ENCODE measurements around the gene COMMD3. TPM values are rescaled to one million over a fixed set of nuclear protein-coding genes. Genes with fewer than 3 reads are reported as not detected.

COMMD3 gene
- total RNA-seq = 10 to 100 TPM; 53.8 to 77.1 TPM

DNA sequence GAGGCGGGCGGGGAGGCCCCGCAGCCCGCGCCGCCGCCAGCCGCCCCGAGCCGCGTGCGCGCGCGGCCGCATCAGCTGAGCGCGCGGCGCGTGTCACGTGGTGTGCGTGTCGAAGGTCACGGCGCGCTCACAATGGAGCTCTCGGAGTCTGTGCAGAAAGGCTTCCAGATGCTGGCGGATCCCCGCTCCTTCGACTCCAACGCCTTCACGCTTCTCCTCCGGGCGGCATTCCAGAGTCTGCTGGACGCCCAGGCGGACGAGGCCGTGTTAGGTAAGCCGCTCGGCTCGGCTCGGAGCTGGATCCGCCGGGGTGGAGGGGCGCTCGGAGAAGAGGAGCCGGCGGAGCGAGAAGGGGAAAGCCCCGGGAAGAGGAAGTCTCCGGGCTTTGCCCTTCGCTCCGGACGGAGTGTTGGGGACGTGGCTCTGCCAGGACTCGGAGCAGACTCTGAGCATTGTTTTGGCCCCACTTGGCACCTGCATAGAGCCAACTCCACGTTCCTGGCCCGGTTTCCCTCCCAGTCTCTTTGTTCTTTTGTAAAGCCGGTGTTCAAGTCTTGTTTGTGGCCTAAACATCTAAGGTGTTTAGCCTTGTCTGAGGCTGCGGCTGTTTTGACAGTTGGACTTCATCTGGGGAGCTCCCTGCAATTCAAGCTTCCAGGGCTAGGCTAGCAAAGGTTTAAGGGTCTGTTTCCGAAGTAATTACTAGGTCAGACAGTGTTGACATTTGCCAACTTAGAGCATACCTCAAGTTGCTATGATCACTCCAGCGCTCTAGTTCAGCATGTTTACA lies at the start of gene COMMD3:
COMMD3 (plus strand) TSS at position 103 of the 790 bp plus-strand sequence; CDS start at position 133, 30 bp downstream.
- H3K9me3 Mint-ChIP-seq (ENCODE audit: low read depth) = no peaks in the 10 kb centered on the region
- DNase-seq = peak; percentile 88
- H3K4me3 Mint-ChIP-seq = peak within 1 kb of the TSS; percentile 94
- intact Hi-C loops (cut with DNase I, micrococcal nuclease) = loop anchor here (1.0 to 5.0 kb wide), 11 partner anchors 8 to 799 kb away; partner anchors contain the start of genes DNAJC1 (in 2 of the 2), MLLT10 (in 1 of the 2) and PIP4K2A (in 1 of the 2)
- H3K36me3 Mint-ChIP-seq (ENCODE audit: low read depth) = peaks cover 6% of the 10 kb centered on the region
- H3K27ac Mint-ChIP-seq = peak within 1 kb of the TSS; percentile 97
- H3K4me1 Mint-ChIP-seq = peaks cover 38% of the 10 kb centered on the region
- H3K27me3 Mint-ChIP-seq = peaks cover 7% of the 10 kb centered on the region
- ChIA-PET POLR2A (interaction anchor here (1.0 to 1.6 kb wide), 4 partner anchors 24 to 120 kb away, joined by 3 to 14 read pairs (median 4); no protein-coding TSS in a partner anchor), CTCF (interaction anchor here (0.5 to 1.5 kb wide), 4 partner anchors 7 to 774 kb away, joined by 3 to 4 read pairs (median 3); no protein-coding TSS in a partner anchor)
- ATAC-seq = peak; percentile 72

- H3K36me3 Mint-ChIP-seq (ENCODE audit: low read depth) = no peaks in the 10 kb centered on the region
- no peak overlapping the region for H3K4me3 Mint-ChIP-seq
- CTCF ChIA-PET = no interaction called here
- peaks cover 16% of the 10 kb centered on the region for H3K27me3 Mint-ChIP-seq
- no peaks in the 10 kb centered on the region for H3K9me3 Mint-ChIP-seq (ENCODE audit: low read depth)
- peaks cover 3% of the 10 kb centered on the region for H3K4me1 Mint-ChIP-seq
- ATAC-seq = peak; percentile 64
- POLR2A ChIA-PET = interaction anchor here (0.5 kb wide), 1 partner anchor 171 kb away, joined by 3 read pairs; no protein-coding TSS in a partner anchor
- intact Hi-C loops (cut with DNase I, micrococcal nuclease) = no loop called here
- peak; percentile 37 for DNase-seq
- H3K27ac Mint-ChIP-seq = no peak overlapping the region
These were observed 47.7 kb upstream of the COMMD3 start for GRCh38 chr10:22268503-22268902.

- Mint-ChIP-seq H3K4me1 (peaks cover 3% of the 10 kb centered on the region), H3K36me3 (ENCODE audit: low read depth) (no peaks in the 10 kb centered on the region), H3K27ac (no peak overlapping the region), H3K27me3 (peaks cover 5% of the 10 kb centered on the region), H3K9me3 (ENCODE audit: low read depth) (no peaks in the 10 kb centered on the region), H3K4me3 (no peak overlapping the region)
- intact Hi-C loops (cut with DNase I, micrococcal nuclease) = no loop called here
- ChIA-PET CTCF (no interaction called here), POLR2A (interaction anchor here (0.6 kb wide), 1 partner anchor 69 kb away, joined by 3 read pairs; no protein-coding TSS in a partner anchor)
- DNase-seq = peak; percentile 44
- peak; percentile 95 for ATAC-seq
These were observed 44.4 kb upstream of the COMMD3 start for GRCh38 chr10:22271786-22272185.

DNA sequence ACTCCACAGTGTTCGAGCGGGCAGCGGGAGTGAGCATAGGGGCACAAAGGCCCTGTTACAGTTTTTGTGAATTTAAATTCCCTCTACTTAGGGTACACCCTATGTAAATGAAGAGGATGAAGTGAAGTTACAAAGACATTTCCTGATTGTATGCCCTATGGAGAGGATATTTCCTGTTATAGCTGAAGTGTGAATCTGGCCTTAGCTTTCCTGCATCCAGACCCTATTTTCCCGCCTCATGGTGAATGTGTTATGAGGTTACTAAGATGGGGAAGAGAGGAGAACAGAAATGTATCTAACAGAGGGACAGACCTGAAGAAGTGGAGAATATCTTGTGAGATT lies 37.8 kb upstream of the COMMD3 start:
- no peak for ATAC-seq
- no peak for DNase-seq
- H3K36me3 Mint-ChIP-seq (ENCODE audit: low read depth) = no peaks in the 10 kb centered on the region
- no peaks in the 10 kb centered on the region for H3K9me3 Mint-ChIP-seq (ENCODE audit: low read depth)
- no peak overlapping the region for H3K27ac Mint-ChIP-seq
- H3K27me3 Mint-ChIP-seq = peaks cover 11% of the 10 kb centered on the region
- H3K4me3 Mint-ChIP-seq = no peak overlapping the region
- intact Hi-C loops (cut with DNase I, micrococcal nuclease) = no loop called here
- CTCF ChIA-PET = no interaction called here
- POLR2A ChIA-PET = no interaction called here
- H3K4me1 Mint-ChIP-seq = no peaks in the 10 kb centered on the region

- CTCF ChIA-PET = interaction anchor here (0.6 kb wide), 1 partner anchor 24 kb away, joined by 4 read pairs; no protein-coding TSS in a partner anchor
- H3K4me3 Mint-ChIP-seq = no peak overlapping the region
These were observed 36.1 kb upstream of the COMMD3 start for GRCh38 chr10:22280078-22280477.

DNA sequence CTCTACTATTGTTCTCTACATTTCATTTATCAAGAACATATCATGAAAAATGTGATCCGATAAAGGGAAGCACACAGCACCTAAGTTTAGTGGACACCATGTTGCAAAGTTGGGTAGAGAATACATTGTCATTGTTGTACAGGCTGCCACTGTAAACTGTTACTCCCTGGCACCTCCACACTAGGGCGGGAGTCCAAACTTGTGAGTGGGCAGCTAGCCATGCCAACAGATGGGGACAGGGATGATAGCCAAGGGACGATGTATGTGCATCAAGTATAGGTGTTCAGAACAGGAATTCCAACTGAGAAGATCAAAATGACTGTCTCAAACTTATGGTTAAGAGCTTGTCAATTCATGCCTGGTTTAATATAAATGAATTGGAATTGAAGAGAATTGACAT lies 31.1 kb upstream of the COMMD3 start:
- intact Hi-C loops (cut with DNase I, micrococcal nuclease) = no loop called here
- Mint-ChIP-seq H3K9me3 (ENCODE audit: low read depth) (no peaks in the 10 kb centered on the region), H3K36me3 (ENCODE audit: low read depth) (no peaks in the 10 kb centered on the region), H3K27ac (no peak overlapping the region), H3K4me1 (no peaks in the 10 kb centered on the region), H3K27me3 (peaks cover 9% of the 10 kb centered on the region), H3K4me3 (no peak overlapping the region)
- DNase-seq (no peak), ATAC-seq (no peak)
- CTCF ChIA-PET = interaction anchor here (1.3 kb wide), 1 partner anchor 291 kb away, joined by 3 read pairs; no protein-coding TSS in a partner anchor
- POLR2A ChIA-PET = interaction anchor here (0.6 kb wide), 1 partner anchor 25 kb away, joined by 4 read pairs; no protein-coding TSS in a partner anchor

More at GRCh38 chr10:22280078-22280477, 36.1 kb upstream of the COMMD3 start:
- intact Hi-C loops (cut with DNase I, micrococcal nuclease) = no loop called here
- no peak for ATAC-seq
- H3K27ac Mint-ChIP-seq = no peak overlapping the region
- no peaks in the 10 kb centered on the region for H3K4me1 Mint-ChIP-seq
- DNase-seq = no peak
- H3K9me3 Mint-ChIP-seq (ENCODE audit: low read depth) = no peaks in the 10 kb centered on the region
- POLR2A ChIA-PET = no interaction called here
- no peaks in the 10 kb centered on the region for H3K36me3 Mint-ChIP-seq (ENCODE audit: low read depth)
- peaks cover 12% of the 10 kb centered on the region for H3K27me3 Mint-ChIP-seq

DNA sequence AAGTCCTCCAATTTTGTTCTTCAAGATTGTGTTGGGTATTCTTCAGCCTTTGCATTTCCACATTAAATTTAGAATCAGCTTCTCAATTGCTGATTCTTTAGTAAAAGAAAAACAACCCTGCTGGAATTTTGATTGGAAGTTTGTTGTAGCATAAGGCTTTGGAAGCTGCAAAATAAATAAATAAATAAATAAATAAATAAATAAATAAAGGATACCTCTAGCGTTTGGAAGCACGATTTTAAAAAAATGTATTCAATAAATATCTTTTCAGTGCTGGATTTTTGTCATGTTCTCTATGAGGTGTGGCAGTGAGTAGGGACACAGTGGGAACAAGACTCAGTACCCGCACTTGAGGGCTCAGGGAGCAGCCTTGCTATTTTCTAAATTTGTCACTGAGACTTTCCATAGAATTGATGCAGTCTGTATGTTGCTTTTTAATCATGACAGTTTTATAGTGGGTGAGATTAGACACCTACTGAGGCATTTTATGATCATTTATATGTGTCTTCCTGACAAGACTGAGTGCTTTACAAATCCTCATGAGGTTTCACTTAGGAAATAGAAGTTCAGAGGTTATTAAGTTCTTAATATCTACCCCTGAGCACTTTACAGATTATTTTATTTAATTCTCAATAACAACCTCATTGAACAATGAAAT lies 22.3 kb upstream of the COMMD3 start:
- Mint-ChIP-seq H3K9me3 (ENCODE audit: low read depth) (no peaks in the 10 kb centered on the region), H3K27me3 (peaks cover 3% of the 10 kb centered on the region), H3K36me3 (ENCODE audit: low read depth) (no peaks in the 10 kb centered on the region), H3K4me1 (no peaks in the 10 kb centered on the region), H3K27ac (no peak overlapping the region), H3K4me3 (no peak overlapping the region)
- intact Hi-C loops (cut with DNase I, micrococcal nuclease) = no loop called here
- ChIA-PET POLR2A (no interaction called here), CTCF (interaction anchor here (0.9 kb wide), 1 partner anchor 24 kb away, joined by 3 read pairs; no protein-coding TSS in a partner anchor)
- ATAC-seq (no peak), DNase-seq (no peak)

- POLR2A ChIA-PET = no interaction called here
- H3K9me3 Mint-ChIP-seq (ENCODE audit: low read depth) = no peaks in the 10 kb centered on the region
- CTCF ChIA-PET = no interaction called here
These were observed 21.5 kb upstream of the COMMD3 start for GRCh38 chr10:22294694-22295093.

DNA sequence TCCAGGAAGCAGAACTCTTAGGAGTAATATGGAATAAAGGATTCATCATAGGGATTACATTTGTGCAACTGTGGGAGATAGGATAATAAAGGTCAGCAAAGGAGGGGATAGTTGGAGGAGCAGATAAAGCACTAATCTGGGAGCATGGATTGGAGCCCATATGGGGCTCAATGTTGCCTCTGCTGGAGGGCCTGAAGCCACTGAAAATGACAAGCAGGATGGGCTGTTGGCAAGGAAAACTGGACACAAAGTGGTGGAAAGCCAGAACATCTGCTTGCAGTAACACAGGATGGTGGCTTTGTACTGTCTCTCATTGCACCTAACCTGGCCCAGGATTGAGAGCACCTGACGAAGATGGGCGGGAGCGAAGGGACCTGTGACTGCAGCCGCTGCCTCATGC lies 15.0 kb upstream of the COMMD3 start:
- intact Hi-C loops (cut with DNase I, micrococcal nuclease) = no loop called here
- CTCF ChIA-PET = interaction anchor here (1.1 kb wide), 1 partner anchor 42 kb away, joined by 3 read pairs; no protein-coding TSS in a partner anchor
- no peak for ATAC-seq
- Mint-ChIP-seq H3K27me3 (no peaks in the 10 kb centered on the region), H3K27ac (no peak overlapping the region), H3K4me3 (no peak overlapping the region), H3K36me3 (ENCODE audit: low read depth) (no peaks in the 10 kb centered on the region), H3K4me1 (no peaks in the 10 kb centered on the region), H3K9me3 (ENCODE audit: low read depth) (no peaks in the 10 kb centered on the region)
- no peak for DNase-seq
- POLR2A ChIA-PET = no interaction called here

More at GRCh38 chr10:22294694-22295093, 21.5 kb upstream of the COMMD3 start:
- H3K4me1 Mint-ChIP-seq = no peaks in the 10 kb centered on the region
- intact Hi-C loops (cut with DNase I, micrococcal nuclease) = no loop called here
- H3K36me3 Mint-ChIP-seq (ENCODE audit: low read depth) = no peaks in the 10 kb centered on the region
- H3K27ac Mint-ChIP-seq = no peak overlapping the region
- H3K4me3 Mint-ChIP-seq = no peak overlapping the region
- peaks cover 3% of the 10 kb centered on the region for H3K27me3 Mint-ChIP-seq
- DNase-seq (no peak), ATAC-seq (no peak)

- Mint-ChIP-seq H3K27ac (no peak overlapping the region), H3K9me3 (ENCODE audit: low read depth) (no peaks in the 10 kb centered on the region), H3K4me3 (no peak overlapping the region), H3K36me3 (ENCODE audit: low read depth) (no peaks in the 10 kb centered on the region), H3K4me1 (peaks cover 4% of the 10 kb centered on the region), H3K27me3 (no peaks in the 10 kb centered on the region)
- intact Hi-C loops (cut with DNase I, micrococcal nuclease) = no loop called here
- ChIA-PET POLR2A (no interaction called here), CTCF (no interaction called here)
- no peak for DNase-seq
- no peak for ATAC-seq
These were observed 12.7 kb upstream of the COMMD3 start for GRCh38 chr10:22303461-22303860.

DNA sequence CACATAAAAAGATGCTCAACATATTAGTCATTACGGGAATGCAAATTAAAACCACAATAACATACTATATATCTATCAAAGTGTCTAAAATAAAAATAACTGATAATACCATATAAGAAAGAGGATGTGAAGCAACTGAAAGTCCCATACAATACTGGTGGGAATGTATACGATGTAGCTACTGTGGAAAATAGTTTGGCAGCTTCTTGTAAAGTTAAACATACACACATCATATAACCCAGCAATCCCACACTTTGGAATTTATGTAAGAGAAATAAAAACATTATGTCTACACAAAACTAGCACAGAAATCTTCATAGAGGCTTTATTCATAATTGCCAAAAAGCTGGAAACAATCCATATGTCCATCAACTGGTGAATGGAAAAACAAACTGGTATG lies 10.5 kb upstream of the COMMD3 start:
- POLR2A ChIA-PET = no interaction called here
- no peak overlapping the region for H3K27ac Mint-ChIP-seq

More for the DNA sequence above, 10.5 kb upstream of the COMMD3 start:
- ATAC-seq = no peak
- no peaks in the 10 kb centered on the region for H3K36me3 Mint-ChIP-seq (ENCODE audit: low read depth)
- peaks cover 10% of the 10 kb centered on the region for H3K4me1 Mint-ChIP-seq
- intact Hi-C loops (cut with DNase I, micrococcal nuclease) = no loop called here
- DNase-seq = no peak
- H3K27me3 Mint-ChIP-seq = no peaks in the 10 kb centered on the region
- no peaks in the 10 kb centered on the region for H3K9me3 Mint-ChIP-seq (ENCODE audit: low read depth)
- H3K4me3 Mint-ChIP-seq = no peak overlapping the region
- CTCF ChIA-PET = interaction anchor here (0.7 kb wide), 1 partner anchor 518 kb away, joined by 3 read pairs; no protein-coding TSS in a partner anchor
